Endometrium (tissue), 2 donors: Measurements from ENCODE around the gene PCSK9.

Source experiments
- FAIRE-seq: peaks from 2 replicates; lab custom pipeline; 2012; peaks lifted over from hg19 to GRCh38; lab: Jason Lieb, UNC
- donor health status: control.
- donor health status: control.

Gene PCSK9

GRCh38 chr1:55039342-55040082 lies at the start of gene PCSK9:
PCSK9 (plus strand) TSS chr1:55039548; CDS start chr1:55039838, 290 bp downstream.
- FAIRE-seq: no peak

GRCh38 chr1:54989968-54990810 lies 49.2 kb upstream of the PCSK9 start:
- no peak for FAIRE-seq

GRCh38 chr1:54990916-54991315 lies 48.4 kb upstream of the PCSK9 start:
- FAIRE-seq: no peak

- no peak for FAIRE-seq
These were observed 47.4 kb upstream of the PCSK9 start for GRCh38 chr1:54991939-54992338.

GRCh38 chr1:54993140-54993539 lies 46.2 kb upstream of the PCSK9 start:
- FAIRE-seq: no peak

- no peak for FAIRE-seq
These were observed 44.9 kb upstream of the PCSK9 start for GRCh38 chr1:54994355-54994990.

GRCh38 chr1:54995013-54995760 lies 44.2 kb upstream of the PCSK9 start:
- FAIRE-seq: no peak

GRCh38 chr1:54995835-54996234 lies 43.5 kb upstream of the PCSK9 start:
- FAIRE-seq: no peak

GRCh38 chr1:54996359-54996868 lies 42.9 kb upstream of the PCSK9 start:
- FAIRE-seq: no peak

GRCh38 chr1:54996869-54997710 lies 42.3 kb upstream of the PCSK9 start:
- FAIRE-seq: no peak

- no peak for FAIRE-seq
These were observed 41.7 kb upstream of the PCSK9 start for GRCh38 chr1:54997711-54997986.

- no peak for FAIRE-seq
These were observed 41.2 kb upstream of the PCSK9 start for GRCh38 chr1:54998100-54998499.

GRCh38 chr1:54998677-54999076 lies 40.7 kb upstream of the PCSK9 start, which contains the start of gene BSND:
BSND (plus strand) TSS chr1:54998933; CDS start chr1:54999187, 254 bp downstream.
- no peak for FAIRE-seq

GRCh38 chr1:55000110-55001085 lies 39.0 kb upstream of the PCSK9 start:
- FAIRE-seq: no peak

- no peak for FAIRE-seq
These were observed 38.0 kb upstream of the PCSK9 start for GRCh38 chr1:55001311-55001710.

GRCh38 chr1:55002686-55003085 lies 36.7 kb upstream of the PCSK9 start:
- FAIRE-seq: no peak

- FAIRE-seq: no peak
These were observed 33.8 kb upstream of the PCSK9 start for GRCh38 chr1:55005351-55006140.

GRCh38 chr1:55006931-55007330 lies 32.4 kb upstream of the PCSK9 start:
- no peak for FAIRE-seq

- no peak for FAIRE-seq
These were observed 31.7 kb upstream of the PCSK9 start for GRCh38 chr1:55007625-55008024.
